HepG2 (cell line): ENCODE results near the gene HLA-DQA1.

ENCODE experiments used
- CTCF ChIP-seq: sonication (generic); formaldehyde crosslinking; IDR thresholded peaks from 2 replicates; pipeline ENCODE4 v1.5.0; 2020; ENCODE audit warnings: mild to moderate bottlenecking, missing genetic modification reagents, moderate library complexity
- HNRNPK ChIP-seq: fragments of 200-400 bp; formaldehyde crosslinking; IDR thresholded peaks from 2 replicates; pipeline ENCODE4 v1.6.1; 2018; ENCODE audit warnings: low read length, low read depth, moderate library complexity, mild to moderate bottlenecking; ENCODE audit not compliant: poor library complexity, severe bottlenecking
- KDM5B ChIP-seq: sonication (generic); formaldehyde crosslinking; IDR thresholded peaks from 2 replicates; pipeline ENCODE4 v1.4.0; 2020; ENCODE audit warnings: missing genetic modification reagents, mild to moderate bottlenecking, borderline replicate concordance
- NR2F2 ChIP-seq: IDR thresholded peaks from 2 replicates; pipeline ENCODE4 v1.6.1; 2012; ENCODE audit warnings: low read depth, inconsistent platforms, borderline replicate concordance

- TF ChIP-seq NR2F2 (no peak), HNRNPK (no peak), KDM5B (CRISPR knock-in tag) (no peak), CTCF (CRISPR knock-in tag) (peak; percentile 74)
These were observed 54.8 kb downstream of the HLA-DQA1 start for GRCh38 chr6:32692019-32692418.
